ENCODE results near the gene LRP1. TPM values are rescaled to one million over a fixed set of nuclear protein-coding genes. Genes with fewer than 3 reads are reported as not detected.
A peak's percentile ranks its signal among the peaks of the same experiment; 100 is the strongest.

The LRP1 gene
- total and polyA plus RNA-seq, 8 donors, result 108 to 325 (median 138) TPM

GRCh38 chr12:57236925-57237595 lies 108.8 kb downstream of the LRP1 start:
- peak in 1 of 4 donors; percentile 50 for DNase-seq
- no peak overlapping the region for H3K27ac ChIP-seq
- H3K4me1 ChIP-seq, result peaks cover 27 to 69% of the 10 kb centered on the region in 2 donors
- no peaks in the 10 kb centered on the region for H3K9me3 ChIP-seq
- H3K4me3 ChIP-seq, result peak overlapping the region in 1 of 2 donors; percentile 14
- peaks cover 0 to 33% of the 10 kb centered on the region in 2 donors for H3K36me3 ChIP-seq
- ATAC-seq, result no peak
- intact Hi-C loops (cut with DNase I), result no loop called here
- peaks cover 39 to 72% of the 10 kb centered on the region in 2 donors for H3K27me3 ChIP-seq
- TF ChIP-seq CTCF (IDR thresholded peaks at IDR 0.05), result no peak

GRCh38 chr12:57237596-57237931 lies 109.3 kb downstream of the LRP1 start:
- intact Hi-C loops (cut with DNase I), result no loop called here
- H3K27me3 ChIP-seq, result peaks cover 44 to 77% of the 10 kb centered on the region in 2 donors
- H3K27ac ChIP-seq, result no peak overlapping the region
- H3K36me3 ChIP-seq, result peaks cover 0 to 28% of the 10 kb centered on the region in 2 donors
- H3K9me3 ChIP-seq, result no peaks in the 10 kb centered on the region
- peak in 1 of 4 donors; percentile 15 for DNase-seq
- H3K4me1 ChIP-seq, result peaks cover 27 to 74% of the 10 kb centered on the region in 2 donors
- TF ChIP-seq CTCF (IDR thresholded peaks at IDR 0.05), result no peak
- no peak overlapping the region for H3K4me3 ChIP-seq
- ATAC-seq, result no peak

GRCh38 chr12:57237932-57238853 lies 109.9 kb downstream of the LRP1 start:
- DNase-seq, result peak in 1 of 4 donors; percentile 78
- intact Hi-C loops (cut with DNase I), result no loop called here
- Histone ChIP-seq H3K27ac (no peak overlapping the region), H3K9me3 (no peaks in the 10 kb centered on the region), H3K4me1 (peaks cover 34 to 79% of the 10 kb centered on the region in 2 donors), H3K36me3 (peaks cover 0 to 22% of the 10 kb centered on the region in 2 donors), H3K4me3 (peak overlapping the region; percentile 36 to 51), H3K27me3 (peaks cover 50 to 83% of the 10 kb centered on the region in 2 donors)
- no peak for TF ChIP-seq CTCF (IDR thresholded peaks at IDR 0.05)
- no peak for ATAC-seq

- H3K36me3 ChIP-seq, result peaks cover 0 to 14% of the 10 kb centered on the region in 2 donors
- H3K27me3 ChIP-seq, result peaks cover 51 to 91% of the 10 kb centered on the region in 2 donors
- TF ChIP-seq CTCF (IDR thresholded peaks at IDR 0.05), result peak; percentile 100
- peak; percentile 91 for ATAC-seq
- DNase-seq, result peak; percentile 82 to 98 (median 90)
- H3K9me3 ChIP-seq, result no peaks in the 10 kb centered on the region
- H3K4me3 ChIP-seq, result peak overlapping the region; percentile 36 to 51
- intact Hi-C loops (cut with DNase I), result no loop called here
- H3K4me1 ChIP-seq, result peaks cover 38 to 81% of the 10 kb centered on the region in 2 donors
- H3K27ac ChIP-seq, result no peak overlapping the region
Observed at GRCh38 chr12:57238854-57239554, 110.7 kb downstream of the LRP1 start.

All from left lung (tissue), 10 donors.